GM19397 (cell line): Measurements from ENCODE around the gene PLPPR3.

Experiments used
- ATAC-seq: cut with Tn5 transposase; IDR thresholded peaks from one replicate; pipeline ENCODE4 v1.9.1; 2021; ENCODE audit warnings: mild to moderate bottlenecking, moderate library complexity; ENCODE audit not compliant: unreplicated experiment

PLPPR3 gene

DNA sequence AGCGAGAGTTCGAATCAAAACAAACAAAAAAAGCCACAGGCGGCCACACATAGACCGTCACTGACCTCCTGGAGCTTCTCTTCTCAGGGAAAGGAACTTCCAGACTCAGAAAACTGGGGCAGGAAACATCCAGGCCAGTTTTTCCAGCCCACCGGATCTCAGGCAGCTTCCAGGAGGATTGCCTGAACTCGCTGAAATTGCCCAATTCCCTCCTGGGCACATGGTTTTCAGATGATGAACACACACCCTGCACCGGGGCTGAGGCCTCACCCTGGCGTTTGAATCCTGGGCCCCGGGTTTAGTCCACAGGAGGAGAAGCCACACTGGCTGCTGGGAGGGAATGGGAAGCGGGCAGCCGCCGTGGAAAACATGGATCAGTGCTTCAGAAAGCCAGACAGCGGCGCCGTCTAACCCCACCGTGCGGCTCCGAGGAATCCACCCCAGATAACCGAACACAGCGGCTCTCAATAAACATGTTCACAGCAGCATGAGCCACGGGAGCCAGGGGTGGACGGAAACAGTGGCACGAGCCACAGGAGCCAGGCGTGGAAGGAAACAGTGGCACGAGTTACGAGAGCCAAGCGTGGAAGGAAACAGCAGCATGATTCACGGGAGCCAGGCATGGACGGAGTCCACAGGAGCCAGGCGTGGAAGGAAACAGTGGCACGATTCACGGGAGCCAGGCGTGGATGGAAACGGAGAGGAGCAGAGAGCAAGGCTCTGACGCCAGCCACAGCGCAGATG lies 42.7 kb downstream of the PLPPR3 start:
- ATAC-seq: no peak

DNA sequence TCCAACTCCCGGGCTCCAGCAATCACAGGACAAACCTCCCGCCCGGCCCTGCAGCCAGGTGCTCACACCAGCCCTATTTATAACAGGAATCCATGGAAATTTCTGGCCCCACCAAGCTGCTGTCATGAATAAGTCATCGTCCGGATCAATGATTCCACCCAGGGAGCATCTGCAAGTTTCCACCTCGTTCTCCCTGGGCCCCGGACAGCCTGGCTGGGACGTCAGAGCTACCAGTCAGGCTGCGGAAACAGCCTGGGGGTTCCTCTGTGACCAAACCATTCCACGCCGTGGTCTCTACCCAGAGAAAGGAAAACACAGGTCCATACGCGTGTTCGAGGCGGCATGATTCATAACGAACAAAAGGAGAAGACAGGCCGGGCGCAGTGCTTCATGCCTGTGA lies 45.2 kb downstream of the PLPPR3 start:
- ATAC-seq: no peak

DNA sequence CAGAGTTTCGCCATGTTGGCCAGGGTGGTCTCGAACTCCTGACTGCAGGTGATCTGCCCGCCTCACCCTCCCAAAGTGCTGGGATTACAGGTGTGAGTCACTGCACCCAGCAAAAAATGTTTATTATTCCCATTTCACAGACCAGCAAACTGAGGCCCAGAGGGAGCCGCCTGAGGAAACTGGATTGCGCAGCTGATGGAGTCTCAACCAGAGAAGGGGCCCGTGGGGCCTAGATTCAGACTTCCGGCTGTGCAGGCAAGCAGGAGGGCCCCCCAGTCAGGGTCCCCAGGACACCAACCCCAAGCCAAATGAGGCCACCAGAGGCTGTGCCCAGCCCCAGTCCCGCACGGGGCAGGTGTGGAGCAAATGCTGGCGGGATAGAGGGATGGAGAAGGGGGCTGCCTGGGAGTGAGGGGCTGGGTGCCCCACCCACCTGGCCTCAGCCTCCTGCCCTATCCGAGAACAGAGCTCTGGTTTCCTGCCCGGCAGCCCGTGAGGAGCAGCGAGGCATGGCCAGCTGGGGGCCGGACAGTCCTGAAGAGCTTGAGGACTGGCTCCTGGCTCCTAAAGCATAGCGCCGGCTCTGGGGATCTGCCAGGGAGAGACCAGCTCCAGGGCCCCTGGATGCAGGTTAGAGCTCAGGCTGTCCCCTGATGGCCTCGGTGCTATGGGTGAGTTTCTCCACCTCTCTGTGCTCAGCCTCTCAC lies 48.9 kb downstream of the PLPPR3 start:
- ATAC-seq: no peak

DNA sequence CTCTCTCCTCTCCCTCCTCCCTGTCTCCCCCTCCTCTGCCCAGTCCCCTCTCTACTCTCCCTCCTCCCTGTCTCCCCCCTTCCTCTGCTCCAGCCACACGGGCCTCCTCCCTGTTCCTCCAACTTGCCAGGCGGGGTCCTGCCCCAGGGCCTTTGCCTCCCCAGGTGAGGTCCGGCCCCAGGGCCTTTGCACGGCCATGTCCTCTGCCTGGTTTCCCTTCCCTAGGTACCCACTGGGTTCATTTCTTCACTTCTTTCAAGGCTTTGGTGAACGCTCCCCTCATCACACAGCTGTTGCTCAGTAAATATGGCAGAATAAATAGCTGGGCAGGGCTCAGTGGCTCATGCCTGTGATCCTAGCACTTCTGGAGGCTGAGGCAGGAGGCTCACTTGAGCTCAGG lies 49.7 kb downstream of the PLPPR3 start:
- ATAC-seq: no peak

- ATAC-seq: no peak
Measured at GRCh38 chr19:771332-771785, 50.4 kb downstream of the PLPPR3 start.

DNA sequence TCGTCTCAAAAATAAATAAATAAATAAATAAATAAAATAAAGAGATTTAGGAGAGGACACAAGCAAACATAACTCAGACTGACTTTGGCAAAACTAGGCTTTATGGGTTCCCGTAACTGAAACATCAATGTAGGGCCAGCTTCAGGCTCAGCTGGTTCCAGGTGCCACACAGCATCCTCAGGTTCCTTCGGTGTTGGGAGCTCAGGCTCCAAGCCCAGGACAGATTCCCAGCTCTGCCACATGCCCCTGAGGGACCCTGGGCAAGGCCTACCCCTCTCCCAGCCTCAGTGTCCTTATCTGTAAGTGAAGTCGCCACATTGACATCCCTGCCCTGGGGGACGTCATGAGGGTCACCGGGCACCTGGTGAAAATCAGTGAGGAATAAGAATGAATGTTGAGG lies 52.1 kb downstream of the PLPPR3 start:
- ATAC-seq: no peak

- no peak for ATAC-seq
Measured at GRCh38 chr19:768424-768823, 53.3 kb downstream of the PLPPR3 start.

GRCh38 chr19:765179-765738 lies 56.5 kb downstream of the PLPPR3 start:
- ATAC-seq: no peak

DNA sequence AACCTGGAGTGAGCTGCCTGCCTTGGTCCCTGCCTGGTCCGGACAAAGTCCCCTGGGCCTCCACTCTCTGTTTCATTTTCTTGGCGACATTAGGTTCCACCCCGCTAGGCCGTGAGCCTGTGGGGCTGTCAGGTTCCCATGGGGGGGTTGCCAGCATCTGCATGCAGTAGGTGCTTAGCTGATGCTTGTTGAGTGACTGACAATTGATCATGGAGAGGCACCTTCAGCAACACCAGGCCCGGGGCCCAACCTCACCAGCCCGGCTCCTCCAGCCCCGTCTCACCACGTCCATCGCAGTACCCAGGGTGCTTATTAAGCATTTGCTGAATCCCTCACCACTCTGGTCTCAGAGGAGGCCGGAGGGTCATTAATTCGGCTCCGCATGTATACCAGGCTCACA lies 57.5 kb downstream of the PLPPR3 start:
- no peak for ATAC-seq

DNA sequence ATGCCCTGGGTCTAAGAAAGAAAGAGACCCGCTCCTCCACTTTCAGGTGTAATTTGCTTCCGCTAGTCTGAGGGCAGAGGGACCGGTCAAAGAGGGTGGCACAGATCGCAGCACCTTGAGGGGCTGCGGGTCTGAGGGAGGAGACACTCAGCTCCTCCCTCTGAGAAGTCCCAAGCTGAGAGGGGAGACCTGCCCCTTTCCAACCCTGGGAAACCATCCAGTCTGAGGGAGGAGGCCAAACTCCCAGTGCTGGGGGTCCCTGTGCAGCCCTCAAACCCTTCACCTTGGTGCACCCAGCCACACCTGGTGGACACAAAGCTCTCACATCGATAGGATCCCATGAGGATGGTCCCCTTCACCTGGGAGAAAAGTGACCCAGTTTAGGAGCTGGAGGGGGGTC lies 57.9 kb downstream of the PLPPR3 start:
- ATAC-seq: no peak

DNA sequence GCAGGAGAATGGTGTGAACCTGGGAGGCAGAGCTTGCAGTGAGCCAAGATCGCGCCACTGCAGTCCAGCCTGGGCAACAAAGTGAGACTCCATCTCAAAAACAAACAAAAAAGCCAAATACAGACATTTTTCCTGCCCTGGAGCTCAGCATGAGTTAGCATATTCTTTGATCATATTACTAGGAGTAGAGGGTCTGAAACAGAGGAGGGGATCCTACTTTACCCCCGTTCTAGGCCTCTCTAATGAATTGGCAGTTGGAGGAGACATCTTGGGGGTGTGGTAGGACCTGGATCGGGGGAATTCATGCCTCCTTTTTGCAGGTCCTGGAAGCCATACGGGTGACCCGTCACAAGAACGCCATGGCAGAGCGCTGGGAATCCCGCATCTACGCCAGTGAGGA lies 58.6 kb downstream of the PLPPR3 start:
- no peak for ATAC-seq
